ENCODE measurements around the gene CCDC146. TPM values are rescaled to one million over a fixed set of nuclear protein-coding genes. Genes with fewer than 3 reads are reported as not detected.
"Not testable (repeated sequence)": the region's sequence is repeated elsewhere in the genome, so short reads cannot be mapped to it uniquely, and the experiment has no call there.

Gene CCDC146
- 8.8 and 9.0 TPM in 2 replicates for polyA plus RNA-seq (2011; rRNA removed)
- 3.7 and 6.3 TPM in 2 replicates for polyA minus RNA-seq (2011; rRNA and poly(A)+ RNA removed)

- CTCF ChIA-PET: interaction anchor here (0.9 to 1.6 kb wide), 3 partner anchors 125 to 210 kb away, joined by 3 to 12 read pairs (median 11); no protein-coding TSS in a partner anchor
- peak; percentile 95 for DNase-seq (ENCODE audit: low read depth, low spot score)
- not testable (repeated sequence) for H3K27ac ChIP-seq (ENCODE audit: low read depth, low read length); H3K9me3 ChIP-seq (ENCODE audit: control insufficient read depth, insufficient read depth, low read length); H3K27me3 ChIP-seq (ENCODE audit: control insufficient read depth, insufficient read depth, low read length)
- POLR2A ChIA-PET: interaction anchor here (0.6 to 1.2 kb wide), 5 partner anchors 41 to 777 kb away, joined by 3 to 7 read pairs (median 5); no protein-coding TSS in a partner anchor
- H3K4me3 ChIP-seq (ENCODE audit: low read depth, low read length): peak within 1 kb of the TSS; percentile 71
Observed at GRCh38 chr7:77121860-77122681, at the start of gene CCDC146. TSS of gene CCDC146 (plus strand) at chr7:77122615. CDS start at chr7:77167669, 45,054 bp downstream.

DNA sequence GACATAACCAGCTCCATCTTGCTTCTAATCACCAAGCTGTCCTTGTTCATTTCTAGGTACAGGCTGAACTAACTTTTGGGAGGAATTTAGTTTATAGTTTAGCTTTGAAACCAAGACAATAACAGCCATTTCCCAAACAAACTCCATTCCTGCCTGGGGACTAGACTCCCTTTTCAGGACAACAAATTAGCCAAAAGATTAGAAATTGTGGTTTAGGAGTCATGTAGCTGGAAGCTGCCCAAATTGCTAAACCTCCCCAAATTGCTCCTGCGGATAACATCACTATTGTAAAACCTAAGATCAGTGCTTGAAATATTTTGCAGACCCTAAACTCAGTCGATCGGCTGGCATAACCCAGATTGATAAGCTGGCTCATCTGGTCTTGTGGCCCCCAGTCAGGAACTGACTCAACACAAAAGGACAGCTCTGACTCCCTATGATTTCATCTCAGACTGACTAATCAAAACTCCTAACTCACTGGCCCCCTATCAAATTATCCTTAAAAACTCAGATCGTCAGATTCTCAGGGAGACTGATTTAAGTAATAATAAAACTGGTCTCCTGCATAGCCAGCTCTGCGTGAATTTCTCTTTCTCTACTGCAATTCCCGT, 47.5 kb upstream of the CCDC146 start:
- H3K4me3 ChIP-seq (ENCODE audit: low read depth, low read length); H3K9me3 ChIP-seq (ENCODE audit: control insufficient read depth, insufficient read depth, low read length); H3K27me3 ChIP-seq (ENCODE audit: control insufficient read depth, insufficient read depth, low read length); DNase-seq (ENCODE audit: low read depth, low spot score); H3K27ac ChIP-seq (ENCODE audit: low read depth, low read length); POLR2A ChIA-PET; CTCF ChIA-PET: not testable (repeated sequence)

DNA sequence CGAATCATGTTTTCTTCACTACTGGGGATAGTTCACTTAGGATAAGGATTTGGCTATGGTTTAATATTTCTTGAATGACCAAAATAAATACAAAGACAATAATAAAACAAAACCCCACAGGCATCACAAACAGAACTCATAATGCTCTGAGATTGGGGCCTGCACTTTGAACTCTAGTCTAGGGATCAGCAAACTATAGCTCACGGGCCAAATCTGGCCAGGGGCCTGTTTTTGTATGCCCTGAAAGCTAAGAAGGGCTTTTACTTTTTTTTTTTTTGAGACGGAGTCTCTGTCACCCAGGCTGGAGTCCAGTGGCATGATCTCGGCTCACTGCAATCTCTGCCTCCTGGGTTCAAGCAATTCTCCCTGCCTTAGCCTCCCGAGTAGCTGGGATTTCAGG, 45.4 kb upstream of the CCDC146 start:
- H3K27ac ChIP-seq (ENCODE audit: low read depth, low read length); DNase-seq (ENCODE audit: low read depth, low spot score); POLR2A ChIA-PET; CTCF ChIA-PET; H3K4me3 ChIP-seq (ENCODE audit: low read depth, low read length); H3K27me3 ChIP-seq (ENCODE audit: control insufficient read depth, insufficient read depth, low read length); H3K9me3 ChIP-seq (ENCODE audit: control insufficient read depth, insufficient read depth, low read length): not testable (repeated sequence)

DNA sequence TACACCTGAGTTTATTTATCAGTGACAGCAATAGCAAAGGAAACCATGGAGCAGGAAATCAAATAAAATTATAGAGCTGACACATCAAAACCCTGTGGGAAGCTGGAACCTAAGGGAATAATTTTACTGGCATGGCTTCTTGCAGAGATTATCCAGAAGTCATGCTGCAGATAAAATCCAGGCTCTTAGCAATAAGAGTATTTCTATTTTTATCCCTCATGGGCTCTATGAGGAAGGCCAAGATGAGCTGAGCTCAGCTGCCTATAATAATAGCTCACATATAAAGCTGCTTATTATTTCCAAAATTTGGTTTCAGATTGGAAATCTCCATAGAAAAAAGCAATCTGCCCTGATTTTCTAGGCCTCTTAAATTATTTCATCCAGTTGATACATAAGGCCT, 43.3 kb upstream of the CCDC146 start:
- CTCF ChIA-PET; DNase-seq (ENCODE audit: low read depth, low spot score): not testable (repeated sequence)

GRCh38 chr7:77079624-77080023, 42.8 kb upstream of the CCDC146 start:
- CTCF ChIA-PET; POLR2A ChIA-PET; DNase-seq (ENCODE audit: low read depth, low spot score): not testable (repeated sequence)

More for the DNA sequence above, 43.3 kb upstream of the CCDC146 start:
- H3K27ac ChIP-seq (ENCODE audit: low read depth, low read length); H3K27me3 ChIP-seq (ENCODE audit: control insufficient read depth, insufficient read depth, low read length); POLR2A ChIA-PET; H3K4me3 ChIP-seq (ENCODE audit: low read depth, low read length); H3K9me3 ChIP-seq (ENCODE audit: control insufficient read depth, insufficient read depth, low read length): not testable (repeated sequence)

GRCh38 chr7:77080236-77080635, 42.2 kb upstream of the CCDC146 start:
- H3K27me3 ChIP-seq (ENCODE audit: control insufficient read depth, insufficient read depth, low read length); H3K4me3 ChIP-seq (ENCODE audit: low read depth, low read length); DNase-seq (ENCODE audit: low read depth, low spot score); POLR2A ChIA-PET; CTCF ChIA-PET; H3K9me3 ChIP-seq (ENCODE audit: control insufficient read depth, insufficient read depth, low read length); H3K27ac ChIP-seq (ENCODE audit: low read depth, low read length): not testable (repeated sequence)

More at GRCh38 chr7:77079624-77080023, 42.8 kb upstream of the CCDC146 start:
- not testable (repeated sequence) for H3K4me3 ChIP-seq (ENCODE audit: low read depth, low read length); H3K27ac ChIP-seq (ENCODE audit: low read depth, low read length); H3K27me3 ChIP-seq (ENCODE audit: control insufficient read depth, insufficient read depth, low read length); H3K9me3 ChIP-seq (ENCODE audit: control insufficient read depth, insufficient read depth, low read length)

- H3K27ac ChIP-seq (ENCODE audit: low read depth, low read length); DNase-seq (ENCODE audit: low read depth, low spot score); CTCF ChIA-PET; H3K9me3 ChIP-seq (ENCODE audit: control insufficient read depth, insufficient read depth, low read length); H3K27me3 ChIP-seq (ENCODE audit: control insufficient read depth, insufficient read depth, low read length); H3K4me3 ChIP-seq (ENCODE audit: low read depth, low read length); POLR2A ChIA-PET: not testable (repeated sequence)
Observed at GRCh38 chr7:77082192-77082591, 40.2 kb upstream of the CCDC146 start.

DNA sequence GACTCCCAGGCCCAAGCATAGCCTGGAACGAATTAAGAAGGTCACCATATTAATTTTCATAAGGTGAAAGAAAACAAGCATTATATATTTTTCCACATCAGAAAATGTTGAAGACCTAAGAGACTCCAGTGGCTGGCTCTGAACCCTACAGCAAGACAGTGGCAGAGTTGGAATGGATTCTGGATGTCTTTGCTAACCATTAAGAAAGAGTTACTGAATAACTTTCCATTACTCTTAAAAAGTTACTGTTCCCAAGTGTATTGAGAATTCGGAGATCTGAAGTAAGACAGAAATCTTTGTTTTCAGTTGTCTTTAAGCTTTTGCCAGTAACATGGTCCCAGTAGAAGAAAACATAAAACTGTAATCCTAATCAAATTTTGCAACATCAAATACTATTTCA, 30.1 kb upstream of the CCDC146 start:
- H3K9me3 ChIP-seq (ENCODE audit: control insufficient read depth, insufficient read depth, low read length); DNase-seq (ENCODE audit: low read depth, low spot score); POLR2A ChIA-PET; H3K27ac ChIP-seq (ENCODE audit: low read depth, low read length); CTCF ChIA-PET; H3K4me3 ChIP-seq (ENCODE audit: low read depth, low read length); H3K27me3 ChIP-seq (ENCODE audit: control insufficient read depth, insufficient read depth, low read length): not testable (repeated sequence)

DNA sequence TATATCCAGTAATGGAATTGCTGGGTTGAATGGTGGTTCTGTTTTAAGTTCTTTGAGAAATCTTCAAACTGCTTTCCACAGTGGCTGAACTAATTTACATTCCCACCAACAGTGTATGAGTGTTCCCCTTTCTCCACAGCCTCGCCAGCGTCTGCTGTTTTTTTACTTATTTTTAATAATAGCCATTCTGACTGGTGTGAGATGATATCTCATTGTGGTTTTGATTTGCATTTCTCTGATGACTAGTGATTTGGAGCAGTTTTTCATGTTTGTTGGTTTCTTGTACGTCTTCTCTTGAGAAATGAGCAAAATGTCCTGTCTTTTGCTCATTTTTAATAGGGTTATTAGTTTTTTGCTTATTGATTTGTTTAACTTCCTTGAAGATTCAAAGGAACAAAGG, 21.9 kb upstream of the CCDC146 start:
- DNase-seq (ENCODE audit: low read depth, low spot score): not testable (repeated sequence)

GRCh38 chr7:77101187-77101586, 21.2 kb upstream of the CCDC146 start:
- H3K27ac ChIP-seq (ENCODE audit: low read depth, low read length); H3K27me3 ChIP-seq (ENCODE audit: control insufficient read depth, insufficient read depth, low read length); H3K9me3 ChIP-seq (ENCODE audit: control insufficient read depth, insufficient read depth, low read length); POLR2A ChIA-PET; H3K4me3 ChIP-seq (ENCODE audit: low read depth, low read length); CTCF ChIA-PET; DNase-seq (ENCODE audit: low read depth, low spot score): not testable (repeated sequence)

More for the DNA sequence above, 21.9 kb upstream of the CCDC146 start:
- POLR2A ChIA-PET; H3K27ac ChIP-seq (ENCODE audit: low read depth, low read length); H3K27me3 ChIP-seq (ENCODE audit: control insufficient read depth, insufficient read depth, low read length); H3K4me3 ChIP-seq (ENCODE audit: low read depth, low read length); H3K9me3 ChIP-seq (ENCODE audit: control insufficient read depth, insufficient read depth, low read length); CTCF ChIA-PET: not testable (repeated sequence)

- DNase-seq (ENCODE audit: low read depth, low spot score); H3K27ac ChIP-seq (ENCODE audit: low read depth, low read length); H3K4me3 ChIP-seq (ENCODE audit: low read depth, low read length); H3K27me3 ChIP-seq (ENCODE audit: control insufficient read depth, insufficient read depth, low read length); POLR2A ChIA-PET; H3K9me3 ChIP-seq (ENCODE audit: control insufficient read depth, insufficient read depth, low read length); CTCF ChIA-PET: not testable (repeated sequence)
Observed at GRCh38 chr7:77102671-77103070, 19.7 kb upstream of the CCDC146 start.

DNA sequence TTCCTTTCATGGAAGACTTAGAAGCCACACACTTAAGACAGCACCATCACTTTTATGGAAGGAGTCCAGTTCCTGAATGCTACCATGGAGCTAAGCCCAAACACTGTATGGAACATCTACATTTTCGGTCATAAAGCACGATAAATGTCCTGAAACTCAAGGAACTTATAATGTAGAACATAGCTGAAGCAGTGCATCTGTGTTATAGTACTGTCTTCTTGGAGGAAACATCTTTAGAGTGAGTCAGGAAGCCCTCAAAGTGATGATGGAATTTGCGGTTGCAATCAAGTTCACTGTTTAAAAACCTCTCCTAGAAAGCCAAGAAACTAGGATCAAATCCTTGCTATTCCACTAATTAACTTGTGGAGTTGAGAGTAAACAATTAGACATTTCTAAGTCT, 16.5 kb upstream of the CCDC146 start:
- peak; percentile 18 for DNase-seq (ENCODE audit: low read depth, low spot score)
- POLR2A ChIA-PET; H3K4me3 ChIP-seq (ENCODE audit: low read depth, low read length); CTCF ChIA-PET; H3K27ac ChIP-seq (ENCODE audit: low read depth, low read length); H3K9me3 ChIP-seq (ENCODE audit: control insufficient read depth, insufficient read depth, low read length); H3K27me3 ChIP-seq (ENCODE audit: control insufficient read depth, insufficient read depth, low read length): not testable (repeated sequence)
